NCI-H2227 (cell line): ENCODE measurements around the gene RNLS.
A peak's percentile ranks its signal among the peaks of the same experiment; 100 is the strongest.
"Not testable (repeated sequence)": the region's sequence is repeated elsewhere in the genome, so short reads cannot be mapped to it uniquely, and the experiment has no call there.

Experiments
- DNase-seq: peaks from one replicate; lab custom pipeline; 2025; ENCODE audit not compliant: unreplicated experiment; lab: John Stamatoyannopoulos, UW

Gene RNLS

DNA sequence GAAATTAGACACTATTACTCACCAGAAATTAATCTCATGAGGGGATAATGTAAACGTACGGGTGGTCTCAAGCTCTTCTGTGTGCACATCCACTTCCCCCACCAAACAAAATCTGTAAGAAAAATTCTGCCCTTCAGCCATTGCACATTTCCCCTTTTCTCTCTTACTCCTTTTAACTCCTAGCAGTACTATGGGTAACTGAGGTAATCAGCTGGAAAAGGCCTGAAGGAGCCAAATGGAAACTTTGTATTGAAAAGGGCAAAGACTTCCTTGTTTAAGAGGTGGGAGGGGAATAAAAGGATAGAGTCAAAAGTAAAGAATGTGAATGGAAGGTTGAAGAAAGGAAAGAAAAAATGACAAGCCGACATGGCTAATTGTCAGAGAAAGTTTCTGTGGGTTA lies 273.8 kb downstream of the RNLS start:
- no peak for DNase-seq

DNA sequence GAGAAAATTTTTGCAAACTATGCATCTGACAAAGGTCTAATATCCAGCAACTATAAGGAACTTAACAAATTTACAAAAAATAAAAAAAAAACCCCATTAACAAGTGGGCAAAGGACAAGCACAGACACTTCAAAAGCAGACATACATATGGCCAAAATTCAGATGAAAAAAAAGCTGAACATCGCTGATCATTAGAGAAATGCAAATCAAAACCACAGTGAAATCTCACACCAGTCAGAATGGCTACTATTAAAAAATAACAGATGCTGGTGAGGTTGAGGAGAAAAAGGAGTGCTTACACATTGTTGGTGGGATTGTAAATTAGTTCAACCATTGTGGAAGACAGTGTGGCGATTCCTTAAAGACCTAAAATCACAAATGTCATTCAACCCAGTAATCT lies 274.8 kb downstream of the RNLS start:
- not testable (repeated sequence) for DNase-seq

DNA sequence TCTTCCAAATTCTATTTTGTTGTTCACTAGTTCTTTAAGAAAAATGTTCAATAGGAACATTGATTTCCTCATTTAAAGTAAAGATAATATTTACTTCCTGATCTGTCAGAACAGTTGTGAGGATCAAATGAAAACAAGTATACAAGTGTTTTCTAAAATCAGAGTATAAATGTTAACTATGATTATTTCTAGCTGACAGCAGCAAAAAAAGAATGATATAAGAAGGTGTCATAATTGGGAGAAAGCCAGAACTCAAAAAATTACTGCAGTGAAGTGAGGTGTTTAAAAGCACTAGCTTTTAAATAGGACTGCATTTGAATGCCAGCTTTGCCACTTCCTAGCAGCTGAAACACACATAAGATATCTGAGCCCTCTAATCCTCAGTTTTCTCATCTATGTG lies 283.3 kb downstream of the RNLS start:
- DNase-seq = no peak

DNA sequence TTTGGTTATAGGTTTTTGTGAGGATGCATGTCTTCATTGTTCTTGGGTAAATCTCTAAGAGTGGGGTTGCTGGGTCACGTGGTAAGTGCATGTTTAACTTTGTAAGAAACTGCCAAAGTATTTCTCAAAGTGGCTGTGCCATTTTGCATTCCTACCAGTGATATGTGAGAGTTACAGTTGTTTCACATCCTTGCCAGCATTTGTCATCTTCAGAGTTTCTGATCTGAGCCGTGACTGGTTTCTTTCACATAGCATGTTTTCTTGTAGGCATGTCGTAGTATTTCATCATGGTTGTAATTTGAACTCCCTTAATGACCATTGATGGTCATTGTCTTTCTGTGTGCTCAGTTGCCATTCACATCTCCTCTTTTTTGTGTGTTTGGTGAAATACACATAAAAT lies 286.0 kb downstream of the RNLS start:
- DNase-seq = no peak

DNA sequence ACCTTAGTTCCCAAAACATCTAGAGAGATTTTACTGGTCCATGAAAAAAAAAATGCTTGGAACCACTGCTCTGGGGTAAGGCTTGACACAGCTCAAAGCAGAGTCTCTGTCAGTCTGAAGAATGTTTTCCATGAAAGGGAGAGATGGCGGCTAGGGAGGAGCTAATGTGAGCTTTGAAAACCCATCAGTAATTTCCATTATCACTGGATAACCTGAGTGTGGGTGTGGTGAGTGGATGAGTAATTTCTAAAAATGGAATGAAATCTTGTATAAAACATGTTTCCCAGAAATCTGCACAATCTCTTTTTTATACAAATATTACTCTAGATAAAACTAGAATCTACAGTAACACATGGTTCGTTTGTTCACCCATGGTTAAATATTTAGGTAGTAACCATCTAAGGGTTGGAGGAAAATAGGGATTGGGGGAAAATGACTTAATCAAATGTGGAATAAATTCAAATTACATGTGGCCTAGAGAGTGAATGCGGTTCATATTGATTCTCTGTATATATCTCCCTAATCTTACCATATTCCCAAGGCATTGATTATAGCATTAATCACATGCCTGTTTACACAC lies 289.4 kb downstream of the RNLS start:
- no peak for DNase-seq

DNA sequence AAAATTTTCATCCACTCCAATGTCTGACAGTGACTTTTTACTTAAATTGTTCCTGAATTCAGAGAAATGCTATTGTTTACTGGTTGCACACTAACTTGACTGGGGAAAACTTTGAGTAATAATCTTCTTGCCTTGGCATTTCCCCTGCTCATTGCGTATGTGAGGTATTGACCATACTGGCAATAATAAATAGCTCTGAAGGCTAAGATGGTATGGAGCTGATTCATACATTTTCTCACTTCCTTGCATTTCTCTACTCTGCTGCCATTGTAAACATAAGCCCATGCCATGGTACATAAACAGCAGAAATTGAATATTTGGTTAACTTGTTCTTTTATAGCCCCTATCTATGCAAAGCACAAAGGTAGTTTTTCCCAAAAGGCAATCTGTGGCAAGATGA lies 290.0 kb downstream of the RNLS start:
- DNase-seq = no peak

DNA sequence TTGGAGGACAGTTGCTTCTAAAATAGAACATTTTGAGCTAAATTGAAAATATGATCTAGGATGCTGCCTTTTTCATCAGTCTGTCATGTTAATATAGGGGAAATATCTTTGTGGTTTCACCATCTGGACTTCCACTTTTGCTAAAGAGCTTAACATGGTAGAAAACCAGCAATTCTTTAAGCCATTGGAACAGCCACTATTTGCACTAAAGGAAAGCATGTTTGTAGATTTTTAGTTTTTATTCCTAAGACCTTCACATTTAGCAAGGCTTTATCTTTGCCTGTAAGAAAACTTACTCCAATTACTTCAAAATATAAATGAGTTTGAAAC lies 291.0 kb downstream of the RNLS start:
- DNase-seq = no peak

DNA sequence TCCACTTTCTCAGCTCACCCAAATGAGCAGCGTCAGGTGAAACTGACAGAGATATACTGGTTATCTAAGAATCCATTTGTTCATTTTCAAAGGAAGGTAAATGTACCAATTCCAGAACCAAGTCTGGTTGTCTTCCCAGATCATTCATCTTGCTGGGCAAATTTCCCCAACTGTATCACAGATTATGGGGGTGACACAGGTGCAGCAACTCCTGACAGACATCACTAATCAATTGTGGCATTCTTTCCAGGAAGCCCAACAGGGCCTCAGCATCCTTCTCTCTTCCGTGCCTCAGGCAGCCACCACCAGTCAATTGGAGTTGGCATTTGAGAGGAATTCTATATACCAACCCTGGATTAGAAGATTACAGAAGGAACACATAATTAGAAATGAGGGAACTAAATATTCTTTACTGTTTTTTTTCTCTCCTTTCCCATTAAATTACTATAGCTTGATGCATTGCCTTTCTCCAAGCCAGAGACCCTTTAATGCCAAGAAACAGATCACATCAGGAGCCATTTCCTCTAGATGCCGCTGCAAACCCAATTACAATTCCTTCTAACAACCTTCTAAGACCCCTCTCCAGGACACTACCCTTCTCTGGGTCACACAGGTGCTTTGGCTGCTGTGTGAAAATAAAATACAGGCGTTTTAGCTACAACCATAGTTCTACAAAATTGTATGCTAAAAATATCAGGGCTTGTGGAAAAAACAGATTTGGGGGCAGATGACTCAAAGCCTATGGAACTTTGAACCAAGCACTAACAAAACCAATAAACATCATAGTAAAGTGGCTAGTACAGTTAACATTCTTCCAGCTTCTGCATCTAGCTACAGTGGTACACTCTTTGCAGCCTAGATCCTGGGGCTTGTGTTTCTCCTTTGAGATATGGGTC lies 291.6 kb downstream of the RNLS start:
- DNase-seq = no peak

DNA sequence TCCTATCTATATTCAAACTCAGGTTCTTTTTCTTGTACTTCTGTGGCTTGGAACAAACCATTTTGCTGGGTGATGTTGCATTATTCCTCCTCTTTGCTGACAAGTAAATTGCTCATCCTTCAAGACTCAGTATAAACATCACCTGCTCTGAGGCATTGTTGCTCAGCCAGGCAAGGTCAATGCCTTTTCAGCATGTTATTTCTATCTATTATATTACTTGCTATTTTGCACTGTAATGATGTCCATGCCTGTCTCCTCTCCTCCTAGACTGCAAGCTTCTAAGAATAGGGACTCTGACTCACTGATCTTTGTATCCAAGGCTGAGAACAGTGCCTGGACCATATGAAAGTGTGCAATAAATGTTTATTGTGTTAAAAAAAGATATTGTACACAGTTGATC lies 293.8 kb downstream of the RNLS start:
- peak; percentile 62 for DNase-seq

DNA sequence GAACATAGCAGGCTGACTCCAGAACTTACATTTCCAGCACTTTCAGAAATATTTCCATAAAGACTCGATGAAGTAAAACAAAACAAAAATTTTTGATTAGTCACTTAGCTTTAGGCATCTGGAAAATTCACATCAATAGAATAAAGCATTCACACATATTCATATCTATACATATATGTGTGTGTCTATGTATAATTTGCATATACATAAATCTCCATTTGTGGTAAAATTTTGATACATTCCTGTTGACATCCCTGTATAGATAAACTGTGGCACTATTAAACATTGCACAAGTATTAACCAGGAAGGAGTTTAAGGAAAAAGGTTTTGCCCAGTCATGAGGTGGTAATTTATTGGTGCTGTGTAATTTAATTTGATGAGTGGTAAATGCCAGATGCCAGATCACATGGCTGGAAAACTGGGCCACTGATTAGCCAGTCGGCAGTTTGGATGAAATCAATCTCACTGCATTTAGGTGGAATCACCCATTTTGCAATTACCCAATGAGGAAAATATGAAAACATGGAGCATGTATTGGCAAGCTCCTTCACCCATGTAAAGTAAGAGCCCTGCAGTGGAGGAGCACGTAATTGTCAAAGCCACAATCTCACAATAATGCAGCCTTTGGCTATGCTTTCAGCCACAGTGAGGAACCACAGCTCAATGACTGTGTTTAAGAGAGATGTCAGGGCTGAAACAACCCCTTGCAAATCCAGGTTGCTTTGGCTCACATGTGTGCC lies 294.6 kb downstream of the RNLS start:
- DNase-seq = peak; percentile 26

DNA sequence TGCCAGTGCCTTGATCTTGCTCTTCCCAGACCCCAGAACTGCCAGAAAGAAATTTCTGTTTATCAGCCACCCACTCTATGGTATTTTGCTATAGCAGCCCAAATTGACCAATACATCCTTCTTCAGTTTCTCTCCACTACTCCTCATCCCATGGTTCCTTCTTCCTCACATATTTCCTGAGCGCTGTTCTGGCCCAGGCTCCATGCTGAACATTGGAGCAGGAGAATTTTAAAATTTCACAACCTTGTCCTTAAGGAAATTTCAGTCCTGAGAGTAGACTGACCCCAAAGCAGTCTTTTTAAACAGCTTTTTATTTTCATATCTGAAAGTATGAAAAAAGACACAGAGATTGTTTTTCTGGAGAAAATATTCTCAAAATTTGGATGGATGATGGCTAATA lies 297.1 kb downstream of the RNLS start:
- DNase-seq = no peak

DNA sequence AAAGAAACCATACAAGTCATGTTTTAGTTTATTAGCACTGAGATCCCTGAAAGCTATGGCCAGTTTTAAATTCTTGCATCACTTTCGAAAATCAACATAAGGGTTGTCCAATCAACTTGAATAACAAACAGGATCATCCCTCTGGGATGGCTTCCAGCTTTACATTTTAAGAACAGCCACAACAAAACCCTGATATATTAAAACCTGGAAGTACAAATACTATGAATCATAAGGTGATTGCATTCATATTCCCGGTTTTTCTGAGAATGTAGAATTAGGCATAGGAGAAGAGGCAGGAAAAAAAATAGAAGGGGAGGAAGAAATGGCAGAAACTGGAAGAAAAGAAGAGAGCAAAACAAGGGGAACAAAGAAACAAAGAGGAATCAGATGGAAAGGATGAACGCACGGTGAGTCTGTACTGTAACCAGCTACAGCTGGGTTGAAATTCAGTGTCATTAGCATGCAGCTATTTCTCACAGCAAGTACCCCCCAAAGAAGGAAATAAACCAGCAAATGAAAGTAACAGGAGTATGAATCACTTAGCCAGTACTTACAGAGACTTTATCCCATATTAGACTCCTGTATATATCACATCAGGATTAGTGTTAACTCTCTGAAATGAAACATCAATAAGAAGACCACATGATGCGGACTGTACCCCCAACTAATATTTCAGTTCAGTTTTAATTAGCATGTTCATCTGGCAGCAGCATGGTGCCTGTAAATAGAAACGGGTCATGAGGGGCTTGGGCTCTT lies 301.3 kb downstream of the RNLS start:
- DNase-seq = no peak

DNA sequence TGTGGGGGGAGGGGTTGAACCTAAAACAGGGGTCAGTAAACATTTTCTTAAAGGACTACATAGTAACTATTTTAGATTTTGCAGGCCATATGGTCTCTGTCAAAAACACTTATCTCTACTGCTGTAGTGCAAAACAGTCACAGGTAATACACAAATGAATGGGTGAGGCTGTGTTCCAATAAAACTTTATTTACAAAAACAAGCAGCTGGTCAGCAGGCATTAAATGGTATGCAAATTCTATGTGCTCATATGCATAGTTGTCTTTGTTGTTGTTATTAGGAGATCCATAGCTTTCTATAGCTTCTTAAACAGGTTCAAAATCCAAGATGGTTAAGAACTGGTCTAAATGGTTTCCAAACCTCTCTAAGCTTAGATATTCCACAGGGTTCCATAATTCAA lies 302.6 kb downstream of the RNLS start:
- no peak for DNase-seq

DNA sequence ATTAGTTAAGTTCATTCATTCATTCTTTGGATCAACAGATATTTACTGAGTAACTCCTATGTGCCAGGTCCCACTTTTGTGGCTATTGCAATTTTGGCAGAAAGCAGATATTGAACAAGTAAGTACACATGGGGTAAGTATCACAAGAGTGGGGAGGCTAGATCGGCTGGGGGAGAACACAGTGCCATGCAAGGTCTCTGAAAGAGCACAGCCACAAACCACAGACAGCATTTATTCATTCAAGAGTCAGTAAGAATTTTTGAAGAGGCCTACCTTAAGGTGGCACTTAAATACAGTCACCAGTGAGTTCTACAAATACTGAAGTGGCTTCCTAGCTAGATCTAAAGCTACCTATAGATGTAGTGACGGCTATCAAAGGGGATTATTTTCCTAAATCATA lies 304.2 kb downstream of the RNLS start:
- DNase-seq = no peak

DNA sequence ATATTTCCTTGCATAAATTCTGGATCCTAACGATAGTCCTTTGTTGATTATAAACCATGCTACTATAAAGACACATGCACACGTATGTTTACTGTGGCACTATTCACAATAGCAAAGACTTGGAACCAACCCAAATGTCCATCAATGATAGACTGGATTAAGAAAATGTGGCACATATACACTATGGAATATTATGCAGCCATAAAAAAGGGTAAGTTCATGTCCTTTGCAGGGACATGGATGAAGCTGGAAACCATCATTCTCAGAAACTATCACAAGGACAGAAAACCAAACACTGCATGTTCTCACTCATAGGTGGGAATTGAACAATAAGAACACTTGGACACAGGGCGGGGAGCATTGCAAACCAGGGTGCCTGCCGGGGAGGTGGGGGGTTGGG lies 306.2 kb downstream of the RNLS start:
- not testable (repeated sequence) for DNase-seq

DNA sequence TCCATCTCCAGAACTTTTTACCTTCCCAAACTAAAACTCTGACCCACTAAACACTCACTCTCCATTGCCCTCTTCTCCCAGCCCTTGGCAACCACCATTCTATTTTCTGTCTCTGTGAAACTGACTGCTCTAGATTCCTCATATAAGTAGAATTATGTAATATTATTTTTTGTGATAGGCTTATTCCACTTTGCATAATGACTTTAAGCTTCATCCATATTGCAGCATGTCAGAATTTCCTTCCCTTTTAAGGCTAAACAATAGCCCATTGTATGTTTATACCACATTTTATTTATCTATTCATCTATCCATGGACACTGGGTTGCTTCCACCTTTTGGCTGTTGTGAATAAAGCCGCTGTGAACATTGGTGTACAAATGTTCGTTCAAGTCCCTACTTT lies 308.8 kb downstream of the RNLS start:
- DNase-seq = no peak

DNA sequence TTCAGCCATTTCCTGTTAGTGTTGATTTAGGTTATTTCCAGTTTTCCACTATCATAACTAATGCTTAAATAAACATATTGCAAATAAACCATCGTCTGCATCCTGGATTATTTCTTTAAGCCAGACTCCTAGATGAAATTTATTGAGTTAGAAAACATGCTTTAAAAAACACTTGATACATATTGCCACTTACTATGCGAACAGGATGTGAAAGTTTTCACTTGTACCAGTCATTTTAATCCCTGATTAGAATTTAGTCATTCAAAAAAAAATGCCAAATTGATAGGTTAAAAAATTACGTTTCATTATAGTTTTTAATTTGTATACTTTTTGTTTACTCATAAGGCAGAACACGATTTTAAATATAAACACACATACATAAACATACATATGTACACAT lies 309.6 kb downstream of the RNLS start:
- DNase-seq = no peak

DNA sequence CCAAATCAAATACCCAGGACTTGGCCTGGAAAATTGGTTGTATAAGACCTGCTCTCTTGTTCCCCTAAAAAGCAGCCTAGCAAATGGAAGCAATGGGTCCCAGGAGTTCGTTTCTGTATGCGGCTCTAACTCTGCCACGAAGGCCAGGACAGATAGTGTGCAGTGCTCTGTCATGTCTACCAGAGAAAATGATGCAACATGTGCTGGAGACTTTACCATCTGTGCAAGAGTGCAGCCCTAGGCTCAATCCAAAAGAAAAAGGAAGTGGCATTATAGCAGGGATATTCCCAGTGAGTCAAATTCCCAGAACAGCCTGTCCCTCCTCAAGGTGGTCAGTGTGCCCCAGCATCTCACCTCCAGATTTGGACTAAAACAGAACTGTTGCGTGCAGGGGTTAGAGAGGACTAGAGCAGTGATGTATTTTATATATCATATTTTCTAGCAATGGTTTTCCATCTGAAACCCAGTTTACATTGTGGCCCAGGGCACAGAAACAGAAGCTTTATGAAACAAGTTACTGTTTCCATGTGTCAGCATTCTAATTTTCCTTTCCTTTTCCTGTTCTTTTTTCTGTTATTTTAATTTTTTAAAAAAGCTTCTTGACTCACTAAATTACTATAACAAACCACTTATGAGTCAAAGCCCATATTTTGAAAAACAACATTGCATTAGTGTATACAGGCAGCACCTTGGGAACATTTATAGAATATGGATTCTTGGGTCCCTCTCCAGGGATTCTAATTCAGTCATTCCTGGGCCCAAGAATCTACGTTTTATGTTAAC lies 311.2 kb downstream of the RNLS start:
- no peak for DNase-seq

DNA sequence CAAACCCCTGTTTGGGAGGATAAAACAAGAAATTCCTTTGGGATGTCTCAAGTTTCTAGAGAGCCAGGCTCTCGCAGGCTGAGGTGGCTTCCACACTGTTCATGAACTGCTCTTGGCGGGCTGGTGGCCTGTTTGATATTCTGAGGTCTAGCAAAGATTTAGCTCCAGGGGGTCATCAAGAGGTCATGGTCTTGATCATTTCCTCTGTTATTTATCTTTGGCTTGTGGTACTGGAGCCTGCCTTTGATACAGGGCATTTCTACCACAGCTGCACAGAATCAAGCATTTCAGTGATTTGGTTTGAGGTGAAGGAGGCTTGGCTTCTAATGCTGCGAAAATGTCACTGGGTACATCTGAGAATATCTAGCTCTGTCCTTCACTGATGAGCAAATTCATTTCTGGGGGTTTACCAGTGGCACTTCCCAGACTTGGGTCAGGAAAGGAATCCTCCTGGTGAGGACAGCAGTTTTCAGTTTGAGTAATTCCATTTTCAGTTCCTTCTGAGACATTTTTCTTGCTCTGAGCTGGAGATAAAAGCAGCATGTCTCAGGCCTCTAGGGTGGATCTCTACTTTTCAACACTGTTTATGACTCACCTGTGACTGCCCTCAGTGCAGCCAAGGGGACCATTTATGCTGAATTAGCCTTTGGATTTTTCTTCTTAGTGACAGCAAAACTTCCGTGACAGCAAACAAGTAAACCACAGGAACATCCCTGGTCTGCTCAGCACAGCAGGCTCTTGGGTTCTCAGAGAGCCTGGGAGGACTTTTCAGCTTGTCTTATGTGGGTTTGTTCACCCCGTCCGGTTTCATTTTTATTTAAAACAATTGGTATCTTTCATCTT lies 312.0 kb downstream of the RNLS start:
- DNase-seq = no peak
